Stimulated activated CD4-positive, alpha-beta T cell treated with anti-CD3 and anti-CD28 coated beads, Interleukin-12 subunit alpha, Interleukin-12 subunit beta, amount 100 ng/mL, for 4 hours (primary cell): Measurements from ENCODE around the gene FAM120A.
"Not testable (repeated sequence)": the region's sequence is repeated elsewhere in the genome, so short reads cannot be mapped to it uniquely, and the experiment has no call there.

ENCODE experiments used
- DNase-seq: peaks from one replicate; pipeline ENCODE4 v3.0.0-alpha.2; 2020

The FAM120A gene

DNA sequence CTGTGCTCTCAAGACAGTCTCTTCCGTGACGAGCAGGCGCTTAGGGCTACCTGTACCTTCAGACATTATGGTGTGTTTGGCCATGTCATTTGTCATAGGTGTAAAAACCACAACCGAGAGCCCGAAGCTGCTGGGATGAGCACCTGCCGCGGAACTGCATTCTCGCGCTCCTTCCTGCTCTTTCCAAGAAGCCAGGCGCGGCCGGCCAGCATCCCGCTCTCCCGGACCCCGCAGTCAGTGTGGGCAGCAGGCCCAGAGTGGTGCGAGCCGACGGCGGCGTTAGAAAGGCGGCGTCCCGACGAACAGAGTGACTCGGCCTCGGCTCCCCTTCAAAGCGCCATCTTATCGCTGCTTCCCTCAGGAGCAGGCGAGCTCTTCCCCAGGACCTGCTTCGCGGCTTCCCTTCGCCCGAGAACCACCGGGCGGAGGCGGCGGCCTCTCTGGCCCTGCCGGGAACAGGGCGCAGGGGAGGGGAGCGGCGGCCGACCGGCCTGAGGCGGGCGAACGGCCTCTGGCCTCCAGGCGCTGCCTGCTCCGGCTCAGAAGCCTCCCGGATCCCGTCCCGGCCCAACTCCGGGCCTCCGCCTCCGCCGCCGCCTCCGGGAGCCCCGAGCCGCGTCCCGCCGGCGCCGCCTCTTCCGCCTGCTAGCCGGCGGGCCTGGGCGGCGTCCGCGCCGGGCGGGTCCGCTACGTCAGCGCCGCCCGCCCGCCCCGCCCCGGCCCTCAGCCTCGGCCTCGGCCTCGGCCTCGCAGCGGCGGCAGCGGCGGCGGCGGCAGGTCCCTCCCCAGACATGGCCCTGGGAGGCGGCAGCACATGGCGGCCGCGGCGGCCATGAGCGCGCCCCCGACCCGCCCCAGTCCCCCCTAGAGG lies at the start of gene FAM120A:
Gene FAM120A (plus strand): TSS at position 741 of the 871 bp plus-strand sequence. CDS start 231 bp downstream, outside the sequence.
- DNase-seq, result peak; percentile 71

DNA sequence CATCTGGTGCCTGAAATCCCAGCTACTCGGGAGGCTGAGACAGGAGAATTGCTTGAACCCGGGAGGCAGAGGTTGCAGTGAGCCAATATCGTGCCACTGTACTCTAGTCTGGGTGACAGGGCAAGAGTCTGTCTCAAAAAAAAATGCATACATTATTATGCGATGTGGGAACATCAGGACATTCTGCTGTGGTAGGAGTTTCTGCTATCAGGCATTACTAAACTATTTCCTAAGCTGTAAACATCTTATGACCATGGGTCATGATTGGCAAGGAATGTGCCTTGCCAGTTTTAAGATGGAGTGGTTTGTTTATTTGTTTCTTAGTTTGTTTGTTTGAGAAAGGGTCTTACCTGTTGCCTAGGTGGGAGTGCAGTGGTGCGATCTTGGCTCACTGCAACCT lies 45.1 kb upstream of the FAM120A start:
- DNase-seq, result no peak

DNA sequence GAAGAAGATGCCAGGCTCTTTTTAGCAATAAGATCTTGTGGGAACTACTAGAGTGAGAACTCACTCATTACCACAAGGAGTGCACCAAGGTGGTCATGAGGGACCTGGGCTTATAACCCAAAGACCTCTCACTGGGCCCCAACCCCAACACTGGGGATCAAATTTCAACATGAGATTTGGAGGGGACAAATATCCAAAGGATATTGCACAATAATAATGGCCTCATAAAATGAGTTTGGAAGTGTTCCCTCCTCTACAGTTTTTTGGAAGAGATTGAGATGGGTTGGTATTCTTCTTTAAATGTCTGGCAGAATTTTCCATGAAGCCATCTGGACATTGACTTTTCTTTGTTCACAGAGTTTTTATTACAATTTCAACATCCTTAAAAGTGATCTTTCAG lies 38.0 kb upstream of the FAM120A start:
- no peak for DNase-seq

DNA sequence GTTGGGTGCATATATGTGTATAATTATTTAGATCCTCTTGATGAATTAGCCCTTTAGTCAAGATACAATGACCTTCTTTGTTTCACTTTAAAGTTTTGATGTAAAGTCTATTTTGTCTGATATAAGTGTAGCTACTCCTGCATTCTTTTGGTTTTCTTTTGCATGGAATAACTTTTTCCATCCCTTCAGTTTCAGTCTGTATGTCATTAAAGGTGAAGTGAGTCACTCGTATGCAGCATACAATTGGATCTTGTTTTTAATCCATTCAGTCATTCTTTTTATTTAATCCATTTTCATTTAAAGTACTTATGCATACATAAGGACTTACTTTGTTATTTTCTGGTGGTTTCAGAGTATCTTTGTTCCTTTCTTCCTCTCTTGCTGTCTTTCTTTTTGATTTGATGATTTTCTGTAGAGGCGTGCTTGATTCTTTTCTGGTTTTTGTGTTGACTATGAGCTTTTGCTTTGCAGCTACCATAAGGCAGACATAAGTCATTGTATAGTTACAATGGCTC lies 36.3 kb upstream of the FAM120A start:
- DNase-seq, result no peak

GRCh38 chr9:93416530-93417235 lies 34.8 kb upstream of the FAM120A start:
- DNase-seq, result no peak

DNA sequence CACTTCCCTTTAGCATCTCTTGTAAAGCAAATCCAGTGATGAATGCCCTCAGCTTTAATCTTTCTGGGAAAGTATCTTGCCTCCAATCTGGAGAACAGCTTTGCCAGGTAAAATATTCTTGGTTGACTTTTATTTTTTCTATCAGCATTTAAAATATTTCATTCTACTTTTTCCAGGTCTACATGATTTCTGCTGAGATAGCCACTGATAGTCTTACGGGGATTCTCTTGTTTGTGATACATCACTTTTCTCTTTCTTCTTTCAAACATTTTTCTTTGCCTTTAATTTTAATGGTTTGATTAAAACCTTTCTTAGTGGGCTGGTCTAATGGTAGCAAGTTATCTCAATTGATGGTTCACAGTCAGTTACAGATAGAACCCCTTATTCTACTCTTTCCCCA lies 33.9 kb upstream of the FAM120A start:
- DNase-seq, result no peak

DNA sequence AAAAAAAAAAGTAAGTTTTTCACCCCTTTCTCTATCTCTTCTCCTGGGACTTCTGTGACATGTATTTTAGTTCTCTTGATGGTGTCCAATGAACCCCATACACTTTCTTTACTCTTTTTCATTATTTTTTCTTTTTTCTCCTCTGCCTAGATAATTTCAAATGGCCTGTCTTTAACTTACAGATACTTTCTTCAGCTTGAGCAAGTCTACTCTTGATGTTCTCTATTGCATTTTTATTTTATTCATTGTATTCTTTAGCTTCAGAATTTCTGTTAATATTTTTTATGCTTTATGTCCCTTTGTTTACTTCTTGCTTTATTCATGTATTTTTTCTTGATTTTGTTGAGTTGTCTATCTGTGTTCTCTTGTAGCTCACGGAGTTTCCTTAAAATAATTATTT lies 32.5 kb upstream of the FAM120A start:
- no peak for DNase-seq

GRCh38 chr9:93422977-93423616 lies 28.4 kb upstream of the FAM120A start:
- no peak for DNase-seq

DNA sequence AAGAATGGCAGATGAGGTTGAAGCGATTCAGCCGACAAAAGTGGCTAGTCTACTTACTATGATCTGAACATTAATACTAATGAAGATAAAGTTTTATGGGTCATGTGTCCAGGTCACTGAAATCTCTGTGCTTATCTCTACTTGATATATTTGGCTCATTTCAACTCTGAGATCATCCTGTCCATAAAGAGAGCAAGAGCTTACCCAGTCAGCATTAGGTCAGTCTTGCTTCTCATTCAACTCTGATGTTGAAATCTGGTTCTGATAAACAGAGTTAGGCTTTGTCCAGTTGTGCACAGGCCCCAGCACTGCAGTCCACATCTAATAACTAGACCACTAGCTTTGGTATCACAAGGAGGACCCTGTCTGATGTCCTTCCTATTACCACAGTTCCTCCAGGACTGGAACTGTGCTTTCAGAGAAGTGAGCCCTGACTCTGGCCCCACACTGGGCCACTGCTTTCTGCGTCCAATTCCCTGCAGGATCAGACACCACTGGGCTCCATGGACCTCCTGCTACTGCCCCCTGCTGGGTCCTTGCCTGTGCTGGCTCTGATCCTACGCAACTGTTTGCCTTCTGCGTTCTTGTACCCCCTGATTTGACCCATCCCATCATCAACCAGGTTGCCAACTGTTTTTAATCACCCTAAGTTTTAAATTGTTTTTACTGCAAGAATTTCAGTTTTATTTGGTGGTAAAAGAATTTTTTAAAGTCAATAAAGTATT lies 23.7 kb upstream of the FAM120A start:
- DNase-seq, result no peak

DNA sequence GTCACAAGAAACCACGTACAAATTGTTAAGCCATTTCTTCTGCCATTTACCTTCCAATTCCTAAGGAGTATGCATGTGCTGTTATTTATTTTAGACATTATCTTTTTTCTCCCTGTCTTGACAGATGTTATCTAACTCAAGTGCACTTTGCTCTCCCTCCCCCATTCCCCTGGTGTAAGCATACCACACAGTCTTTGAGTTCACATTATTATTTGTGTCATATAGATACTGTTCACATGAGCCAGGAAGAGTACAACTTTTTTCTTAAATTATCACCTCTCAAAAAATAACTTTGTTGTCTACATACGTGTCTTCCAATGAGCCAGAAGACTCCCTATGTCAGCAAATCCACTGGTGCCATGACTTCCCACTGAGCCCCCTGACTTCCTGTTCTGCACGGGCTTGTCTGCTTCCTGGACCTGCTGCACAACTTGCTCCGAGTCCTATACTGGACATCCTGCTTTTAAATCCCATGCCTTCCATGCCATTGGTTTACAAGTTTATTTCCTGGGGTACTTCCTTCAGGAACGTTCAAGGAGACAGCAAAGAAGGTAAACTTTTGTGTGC lies 19.9 kb upstream of the FAM120A start:
- no peak for DNase-seq

DNA sequence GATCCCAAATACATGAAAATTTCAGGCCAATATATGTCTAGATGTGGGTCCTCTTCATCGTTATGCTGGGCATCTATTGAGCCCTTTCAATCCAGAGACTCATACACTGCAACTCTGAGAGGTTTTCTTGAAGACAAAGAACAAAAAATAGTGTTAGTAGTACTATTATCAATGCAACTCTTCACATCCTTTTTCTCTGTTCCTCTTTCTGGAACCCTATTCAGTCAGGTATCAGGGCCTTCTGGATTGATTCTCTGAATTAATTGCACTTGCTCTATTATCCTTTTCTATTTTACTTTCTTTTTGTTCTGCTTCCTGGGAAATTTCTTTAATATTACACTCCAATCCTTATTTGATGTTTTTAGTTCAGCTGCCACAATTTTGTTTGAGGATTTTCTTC lies 18.5 kb upstream of the FAM120A start:
- no peak for DNase-seq

DNA sequence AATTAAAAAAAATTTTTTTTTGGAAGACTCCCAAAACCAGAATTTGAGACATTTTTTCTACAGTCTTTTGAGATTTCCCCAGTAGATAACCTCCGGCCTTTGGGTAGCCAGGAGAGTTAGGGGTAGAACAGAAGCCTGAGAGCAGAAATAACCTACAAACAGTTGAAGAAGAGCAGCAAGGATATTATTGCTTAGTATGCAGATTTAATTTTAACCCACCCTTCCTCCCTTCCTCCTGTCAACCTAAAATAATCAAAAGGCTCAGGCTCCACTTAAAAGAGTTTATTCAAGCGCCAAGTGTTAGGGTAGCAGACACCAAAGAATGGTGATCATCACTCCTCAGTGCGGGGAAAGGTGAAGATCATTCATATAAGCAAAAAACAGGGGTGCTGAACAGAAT lies 17.4 kb upstream of the FAM120A start:
- DNase-seq, result no peak

GRCh38 chr9:93435386-93435785 lies 16.1 kb upstream of the FAM120A start:
- DNase-seq, result no peak

DNA sequence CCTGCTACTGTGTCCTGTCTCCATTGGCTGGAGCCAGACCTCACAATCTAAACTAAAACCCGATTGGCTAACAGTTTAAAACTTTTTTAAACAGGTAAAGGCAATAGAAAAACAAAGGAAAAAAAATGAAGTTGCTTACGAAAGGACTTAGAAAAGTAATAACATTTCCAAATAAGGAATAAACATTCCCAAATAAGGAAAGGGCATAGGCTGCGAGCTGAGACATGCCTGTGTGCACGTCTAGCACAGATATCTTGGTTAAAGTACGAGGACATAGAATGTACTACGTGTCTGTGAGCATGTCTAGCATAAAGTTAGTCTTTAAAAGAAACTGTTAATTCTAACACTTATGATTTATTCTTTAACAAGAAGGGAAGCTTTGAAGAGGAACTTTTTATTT lies 15.3 kb upstream of the FAM120A start:
- no peak for DNase-seq

GRCh38 chr9:93436655-93437407 lies 14.7 kb upstream of the FAM120A start:
- DNase-seq, result no peak

GRCh38 chr9:93437996-93438395 lies 13.5 kb upstream of the FAM120A start:
- DNase-seq, result no peak

GRCh38 chr9:93439301-93439700 lies 12.2 kb upstream of the FAM120A start:
- not testable (repeated sequence) for DNase-seq

- DNase-seq, result no peak
These were observed 10.4 kb upstream of the FAM120A start for GRCh38 chr9:93440896-93441580.

- no peak for DNase-seq
These were observed 5.4 kb upstream of the FAM120A start for GRCh38 chr9:93446073-93446472.

DNA sequence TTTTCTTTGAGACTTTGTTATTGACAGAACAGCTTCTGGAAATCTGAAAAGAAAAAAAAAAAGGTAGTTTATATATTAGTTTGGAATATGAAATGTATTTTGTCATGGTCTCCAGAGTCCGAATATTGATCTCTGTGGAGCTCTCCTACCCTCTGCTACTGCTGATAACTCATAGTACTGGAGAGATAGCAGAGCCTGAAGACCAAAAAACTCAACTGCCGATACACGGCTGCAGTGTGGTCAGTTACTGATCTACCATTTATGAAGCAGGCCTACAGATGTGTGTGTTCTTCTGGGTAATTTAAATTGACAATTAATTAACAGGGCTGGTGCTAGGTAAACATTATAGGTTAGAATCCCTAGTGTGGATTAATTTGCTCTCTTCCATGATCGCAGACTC lies 3.8 kb upstream of the FAM120A start:
- DNase-seq, result no peak
